SK-N-SH treated with all-trans-retinoic acid at 6 μM for 48 hours (cell line): ENCODE data around the gene BLMH.

ENCODE experiments used
- ARNTL ChIP-seq: fragments of 450-650 bp; formaldehyde crosslinking; IDR thresholded peaks from 2 replicates; pipeline ENCODE4 v1.5.0; 2020; ENCODE audit warnings: low read depth, mild to moderate bottlenecking, moderate library complexity, borderline replicate concordance
- CREB5 ChIP-seq: fragments of 250-450 bp; sonication (Bioruptor Pico); IDR thresholded peaks from 2 replicates; pipeline ENCODE4 v1.5.1; 2020; ENCODE audit warnings: low read depth, mild to moderate bottlenecking, moderate library complexity
- ISL1 ChIP-seq: fragments of 250-450 bp; sonication (Bioruptor Pico); IDR thresholded peaks from 2 replicates; pipeline ENCODE4 v2.1.2; 2022; ENCODE audit warnings: mild to moderate bottlenecking, moderate library complexity
- PATZ1 ChIP-seq: fragments of 250-450 bp; sonication (Bioruptor Pico); IDR thresholded peaks from 2 replicates; pipeline ENCODE4 v1.8.0; 2020; ENCODE audit warnings: mild to moderate bottlenecking, moderate library complexity, borderline replicate concordance
- TCF4 ChIP-seq: fragments of 250-450 bp; sonication (Bioruptor Pico); IDR thresholded peaks from 2 replicates; pipeline ENCODE4 v1.8.0; 2021; ENCODE audit warnings: mild to moderate bottlenecking, moderate library complexity, borderline replicate concordance
- TOX ChIP-seq: fragments of 250-450 bp; sonication (Bioruptor Pico); IDR thresholded peaks from 2 replicates; pipeline ENCODE4 v1.8.0; 2021; ENCODE audit warnings: mild to moderate bottlenecking, moderate library complexity, borderline replicate concordance
- ZFP3 ChIP-seq: fragments of 250-450 bp; sonication (Bioruptor Pico); IDR thresholded peaks from 2 replicates; pipeline ENCODE4 v1.5.0; 2020; ENCODE audit warnings: mild to moderate bottlenecking, moderate library complexity
- ZFP30 ChIP-seq: fragments of 450-650 bp; formaldehyde crosslinking; IDR thresholded peaks from 2 replicates; pipeline ENCODE4 v1.5.0; 2022; ENCODE audit warnings: mild to moderate bottlenecking, moderate library complexity
- ZNF8 ChIP-seq: fragments of 450-650 bp; formaldehyde crosslinking; IDR thresholded peaks from 2 replicates; pipeline ENCODE4 v1.5.0; 2020; ENCODE audit warnings: mild to moderate bottlenecking, moderate library complexity

GRCh38 chr17:30199600-30199999, 92.1 kb downstream of the BLMH start:
- TF ChIP-seq ZFP3 (CRISPR knock-in tag) (no peak), ARNTL (CRISPR knock-in tag) (no peak), PATZ1 (CRISPR knock-in tag) (no peak), ZFP30 (no peak), TOX (no peak), ZNF8 (no peak), ISL1 (CRISPR knock-in tag) (no peak), CREB5 (no peak), TCF4 (CRISPR knock-in tag) (no peak)
